HG02759 (cell line): ENCODE measurements around the gene FAM83D.
"Not testable (repeated sequence)": the region's sequence is repeated elsewhere in the genome, so short reads cannot be mapped to it uniquely, and the experiment has no call there.

Experiments used
- ATAC-seq: cut with Tn5 transposase; IDR thresholded peaks from one replicate; pipeline ENCODE4 v1.9.1; 2021; ENCODE audit warnings: mild to moderate bottlenecking, moderate library complexity; ENCODE audit not compliant: unreplicated experiment

FAM83D gene

GRCh38 chr20:38932457-38933120, 6.4 kb downstream of the FAM83D start:
- ATAC-seq, result no peak

GRCh38 chr20:38934530-38934929, 8.3 kb downstream of the FAM83D start:
- ATAC-seq, result no peak

GRCh38 chr20:38935285-38935684, 9.1 kb downstream of the FAM83D start:
- no peak for ATAC-seq

- ATAC-seq, result no peak
Observed at GRCh38 chr20:38935967-38936407, 9.8 kb downstream of the FAM83D start.

DNA sequence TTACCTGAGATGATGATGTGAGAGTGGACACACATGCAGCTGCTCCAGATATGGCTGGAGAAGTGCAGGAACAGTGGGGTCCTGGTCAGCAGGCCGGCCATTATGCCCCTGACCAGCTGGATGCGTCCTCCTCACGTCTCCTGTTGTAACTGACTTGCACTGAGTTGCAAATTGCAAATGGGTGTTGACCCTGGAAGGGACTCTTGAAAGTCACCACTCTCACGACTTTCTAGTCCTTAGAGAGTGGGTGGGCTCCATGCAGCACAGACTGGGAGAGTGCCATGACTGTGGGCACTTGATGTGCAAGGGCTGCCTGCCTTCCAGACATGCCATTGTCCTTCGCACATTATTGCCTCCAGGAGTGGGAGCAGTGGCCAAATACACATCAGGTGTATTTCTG, 10.8 kb downstream of the FAM83D start:
- ATAC-seq, result no peak

DNA sequence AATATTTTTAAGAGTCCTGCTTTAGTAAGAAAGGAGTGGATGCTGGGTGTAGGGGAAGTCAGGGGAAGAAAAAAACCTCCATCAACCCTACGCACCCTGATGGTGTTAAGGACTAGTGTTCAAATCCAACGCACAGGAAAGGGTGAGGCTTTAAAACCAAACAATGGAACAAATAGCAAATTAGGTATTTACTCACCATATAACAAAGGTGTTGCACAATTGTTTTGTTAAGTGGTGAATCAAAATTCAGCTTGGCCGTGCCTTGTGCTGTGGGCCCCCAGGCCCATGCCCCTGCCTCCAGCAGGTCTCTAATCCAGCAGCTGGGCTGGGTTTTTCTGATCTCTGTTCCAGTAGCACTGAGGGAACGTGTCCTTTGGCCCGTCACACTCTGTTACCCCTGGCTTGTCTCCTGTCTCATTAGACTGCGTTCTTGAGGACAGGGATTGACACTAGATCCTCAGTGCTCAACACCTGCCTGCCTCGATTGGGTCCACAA, 11.8 kb downstream of the FAM83D start:
- no peak for ATAC-seq

DNA sequence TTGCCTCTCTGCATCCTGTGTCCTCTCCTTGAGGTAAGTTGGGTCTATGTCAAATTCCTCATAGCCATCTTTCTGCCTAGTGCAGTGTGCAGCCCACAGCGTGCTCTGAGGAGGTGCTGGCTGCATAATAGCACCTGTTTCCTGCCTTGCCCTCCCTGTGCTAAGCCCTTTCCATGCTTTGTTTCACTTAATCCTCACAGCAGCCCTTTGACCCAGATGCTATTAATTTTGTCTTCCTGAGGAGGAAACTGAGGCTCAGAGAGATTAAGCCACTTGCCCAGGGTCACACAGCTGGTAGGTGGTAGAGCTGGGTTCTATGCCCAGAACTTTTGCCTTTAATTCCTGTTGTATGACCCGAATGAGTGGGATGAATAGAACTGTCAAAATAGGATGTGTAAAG, 13.5 kb downstream of the FAM83D start:
- no peak for ATAC-seq

DNA sequence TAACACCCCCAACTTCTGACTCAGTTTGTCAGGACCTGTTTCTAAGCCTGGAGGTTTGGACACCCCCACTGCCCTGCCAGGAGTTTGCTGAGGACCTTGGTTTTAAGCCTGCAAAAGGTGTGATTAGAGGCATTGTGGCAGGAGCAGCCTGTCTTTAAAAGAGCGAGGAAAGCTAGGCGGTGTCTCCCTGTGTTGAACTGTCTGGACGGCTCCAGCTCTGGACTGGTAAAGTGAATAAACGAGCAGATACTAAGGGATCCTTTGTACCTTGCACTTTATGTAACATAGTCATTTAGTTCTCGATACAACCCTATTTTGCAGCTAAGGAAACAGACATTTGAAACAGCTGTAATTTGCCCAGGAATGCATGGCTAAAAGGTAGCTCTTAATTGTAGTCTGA, 14.4 kb downstream of the FAM83D start:
- no peak for ATAC-seq

DNA sequence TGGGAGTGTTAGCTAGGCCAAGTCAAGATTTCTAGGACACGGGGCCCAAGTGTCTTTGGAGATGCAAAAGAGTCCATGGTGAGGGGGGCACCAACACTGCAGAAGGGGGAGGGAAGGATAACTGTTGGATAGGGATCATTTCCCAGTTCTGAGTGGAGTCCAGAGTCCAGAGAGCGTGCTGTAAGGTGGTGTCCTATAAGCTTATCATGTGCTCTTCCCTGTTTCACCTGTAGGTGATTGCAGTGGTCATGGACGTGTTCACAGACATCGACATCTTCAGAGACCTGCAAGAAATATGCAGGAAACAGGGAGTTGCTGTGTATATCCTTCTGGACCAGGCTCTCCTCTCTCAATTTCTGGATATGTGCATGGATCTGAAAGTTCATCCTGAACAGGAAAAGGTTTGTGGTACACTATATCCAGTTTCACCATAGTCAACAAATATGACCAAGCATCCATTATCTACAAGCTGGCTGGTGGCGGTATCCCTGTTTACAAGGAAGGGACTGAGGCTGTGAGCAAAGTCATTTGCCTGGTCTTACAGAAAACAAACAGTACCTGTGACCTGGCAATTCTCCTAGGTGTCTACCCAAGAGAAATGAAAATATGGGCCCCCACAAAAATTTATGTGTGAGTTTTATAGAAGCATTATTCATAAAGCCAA, 15.6 kb downstream of the FAM83D start:
- ATAC-seq, result no peak

DNA sequence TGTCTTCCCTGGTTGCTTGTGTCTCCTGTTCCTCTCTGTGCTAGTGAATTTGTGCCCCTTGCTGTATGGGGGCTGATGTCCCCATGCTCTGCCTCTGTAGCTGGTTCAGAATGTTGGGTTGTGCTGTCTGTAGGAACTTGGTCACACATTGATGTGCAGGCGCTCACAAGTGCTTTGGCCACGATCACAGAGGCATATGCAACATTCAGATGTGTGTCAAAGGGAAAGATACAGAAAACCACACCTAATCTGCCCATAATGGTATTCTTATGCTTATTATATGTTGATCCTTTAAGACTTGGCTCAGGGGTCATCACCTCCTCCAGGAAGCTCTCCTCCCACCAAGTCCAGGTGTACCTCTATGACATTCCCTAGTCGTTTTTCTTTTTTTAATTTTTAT, 18.8 kb downstream of the FAM83D start:
- no peak for ATAC-seq

DNA sequence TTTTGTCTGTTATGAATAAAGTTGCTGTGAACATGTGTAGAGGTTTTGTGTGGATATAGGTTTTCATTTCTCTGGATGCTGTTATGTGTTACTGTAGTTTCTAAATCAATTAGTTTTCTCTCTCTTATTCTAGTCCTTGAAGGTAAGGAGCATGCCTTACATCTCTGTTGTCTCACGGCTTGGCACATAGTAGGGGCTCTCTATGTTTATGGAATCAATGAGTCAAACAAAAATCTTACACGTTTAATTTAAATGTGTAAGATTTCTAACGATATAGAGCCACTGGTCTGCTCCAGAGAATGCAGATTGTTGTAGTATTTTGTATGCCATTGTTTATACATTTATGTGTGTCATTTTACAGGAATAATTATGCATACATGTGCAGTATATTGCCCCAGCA, 20.6 kb downstream of the FAM83D start:
- ATAC-seq, result no peak

GRCh38 chr20:38947931-38948362, 21.7 kb downstream of the FAM83D start:
- no peak for ATAC-seq

GRCh38 chr20:38950254-38950653, 24.0 kb downstream of the FAM83D start:
- no peak for ATAC-seq

GRCh38 chr20:38951611-38952010, 25.4 kb downstream of the FAM83D start:
- no peak for ATAC-seq

GRCh38 chr20:38952153-38952552, 25.9 kb downstream of the FAM83D start:
- no peak for ATAC-seq

DNA sequence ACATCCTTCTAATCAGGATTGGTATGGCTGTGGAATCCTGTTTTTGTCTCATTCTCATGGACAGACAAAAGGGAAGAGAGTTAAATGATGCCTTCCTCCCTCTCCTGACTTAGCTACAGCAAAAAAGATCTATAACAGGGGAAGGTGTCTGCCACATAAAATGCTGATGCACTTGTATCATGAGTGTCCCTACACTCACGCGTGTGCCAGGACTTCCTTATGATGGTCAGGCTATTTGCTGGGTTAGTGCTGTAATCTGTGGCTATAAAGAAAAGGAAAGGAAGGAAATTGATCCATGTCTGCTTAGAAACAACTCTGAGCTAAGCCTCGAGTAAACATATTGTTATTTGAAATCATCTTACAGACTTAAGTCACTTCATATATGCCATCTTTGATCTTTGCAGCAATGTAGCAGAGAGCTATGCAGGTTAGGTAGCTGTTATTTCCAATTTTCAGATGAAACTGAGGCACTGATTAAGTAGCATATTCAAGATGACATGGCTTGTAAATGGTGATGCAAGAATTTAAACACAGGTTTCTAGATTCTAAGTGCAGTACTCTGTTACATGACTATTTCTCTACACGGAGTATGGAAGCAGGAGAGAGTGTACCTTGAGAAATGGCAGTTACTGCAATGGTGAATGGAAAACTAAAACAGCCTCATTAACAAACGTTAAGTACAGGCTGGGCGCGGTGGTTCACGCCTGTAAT, 27.6 kb downstream of the FAM83D start:
- no peak for ATAC-seq

GRCh38 chr20:38957235-38957876, 31.1 kb downstream of the FAM83D start:
- ATAC-seq, result no peak

DNA sequence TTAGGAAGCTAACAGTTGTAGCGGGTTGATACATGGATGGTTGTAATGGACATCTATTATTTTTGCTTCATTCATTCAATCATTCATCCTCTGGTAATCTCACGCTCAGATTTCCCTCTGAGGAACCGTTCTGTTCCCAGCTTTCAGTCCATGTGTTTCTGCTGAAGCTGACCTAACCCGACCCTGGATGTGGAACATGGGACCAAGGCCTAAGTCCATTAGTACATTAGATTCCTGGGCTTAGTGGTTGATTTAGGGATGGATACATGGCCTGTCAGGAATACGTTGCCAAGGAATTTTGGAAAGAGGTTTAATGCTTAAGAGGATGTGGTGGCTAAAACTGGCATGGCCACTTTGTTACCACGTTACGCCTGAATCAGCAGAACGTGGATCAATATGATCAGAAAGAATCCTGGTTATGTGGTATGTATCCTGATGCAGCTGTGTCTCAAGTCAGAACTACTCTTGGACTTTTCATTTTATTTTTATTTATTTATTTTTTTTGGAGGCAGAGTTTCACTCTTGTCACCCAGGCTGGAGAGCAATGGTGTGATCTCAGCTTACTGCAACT, 31.8 kb downstream of the FAM83D start:
- no peak for ATAC-seq

DNA sequence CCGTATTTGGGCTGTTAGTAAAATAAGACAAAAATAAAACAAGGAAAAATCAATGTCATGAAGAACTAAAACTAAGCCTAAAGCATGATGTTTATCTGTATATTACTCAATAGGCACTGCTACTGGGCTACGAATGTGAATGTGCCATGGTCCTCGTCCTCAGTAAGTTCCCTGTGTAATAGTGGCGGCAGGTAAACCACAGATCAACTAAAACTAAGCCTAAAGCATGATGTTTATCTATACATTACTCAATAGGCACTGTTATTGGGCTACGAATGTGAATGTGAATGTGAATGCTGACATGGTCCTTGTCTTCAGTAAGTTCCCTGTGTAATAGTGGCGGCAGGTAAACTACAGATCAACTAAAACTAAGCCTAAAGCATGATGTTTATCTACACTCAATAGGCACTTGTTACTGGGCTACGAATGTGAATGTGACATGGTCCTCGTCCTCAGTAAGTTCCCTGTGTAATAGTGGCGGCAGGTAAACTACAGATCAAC, 34.0 kb downstream of the FAM83D start:
- ATAC-seq, result not testable (repeated sequence)

DNA sequence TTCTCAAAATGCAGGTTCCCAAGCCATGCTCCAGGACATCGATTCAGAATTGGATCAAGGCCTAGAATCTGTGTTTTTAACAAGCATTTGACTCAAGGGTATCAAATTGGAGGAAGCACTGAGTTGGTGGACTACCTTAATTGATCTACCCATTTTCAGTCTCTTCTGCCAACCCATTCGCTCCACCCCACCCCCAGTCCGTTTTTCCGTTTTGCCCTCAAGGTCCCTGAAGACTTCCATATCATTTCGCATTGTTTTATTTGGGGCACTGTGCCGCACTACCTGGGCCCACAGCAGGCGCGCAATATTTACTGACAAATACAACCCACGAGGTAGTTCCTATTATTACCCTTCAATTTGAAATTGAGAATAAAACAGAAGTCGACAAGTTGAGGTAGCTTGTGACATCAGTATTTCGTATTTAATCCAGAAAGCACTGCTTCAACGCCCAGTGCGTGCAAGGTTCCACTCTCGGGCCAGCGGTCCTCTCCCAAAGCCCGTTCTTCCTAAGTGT, 35.4 kb downstream of the FAM83D start:
- no peak for ATAC-seq
